Activated T-helper 1 cell treated with Interleukin-2 at 50 U/mL for 16 hours (primary cell): ENCODE measurements around the gene TBC1D5.

Experiments used
- DNase-seq: peaks from one replicate; pipeline ENCODE4 v3.0.0-alpha.2; 2020; ENCODE audit warnings: low read depth

Gene TBC1D5

DNA sequence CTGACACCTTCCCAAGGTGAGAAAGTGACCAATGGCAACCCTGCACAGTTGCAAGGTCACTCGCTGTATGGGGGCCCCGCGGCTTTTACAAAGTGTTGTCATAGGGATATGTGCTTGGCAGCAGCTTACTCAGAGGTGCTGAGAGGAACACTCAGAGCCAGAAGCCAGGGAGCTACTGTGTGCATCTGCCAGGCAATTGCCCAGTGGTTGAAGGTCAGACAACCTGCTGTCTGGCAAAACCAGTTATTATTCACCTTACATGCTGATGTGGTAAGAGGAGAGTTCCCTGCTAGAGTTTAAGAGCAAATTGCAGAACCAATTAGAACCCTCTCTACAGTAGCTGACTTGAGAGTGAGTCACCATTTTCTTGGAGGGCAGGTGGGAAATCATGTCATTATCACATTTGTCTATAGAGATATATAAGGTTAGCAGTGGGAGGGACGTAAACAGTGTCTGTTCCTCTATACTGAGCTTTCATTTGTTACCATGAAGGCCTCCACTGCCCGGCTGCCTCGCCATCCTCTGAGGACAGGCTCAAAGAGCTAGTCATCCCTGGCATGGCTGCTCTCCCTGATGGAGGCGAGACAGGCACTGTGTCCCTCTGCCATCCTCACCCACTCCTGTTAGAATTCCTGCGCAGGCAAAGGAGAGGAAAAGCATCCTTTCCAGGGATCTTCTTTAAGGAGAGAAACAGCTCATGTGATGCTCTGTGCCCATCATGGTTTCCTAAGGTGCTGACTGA, 583.3 kb downstream of the TBC1D5 start:
- no peak for DNase-seq

DNA sequence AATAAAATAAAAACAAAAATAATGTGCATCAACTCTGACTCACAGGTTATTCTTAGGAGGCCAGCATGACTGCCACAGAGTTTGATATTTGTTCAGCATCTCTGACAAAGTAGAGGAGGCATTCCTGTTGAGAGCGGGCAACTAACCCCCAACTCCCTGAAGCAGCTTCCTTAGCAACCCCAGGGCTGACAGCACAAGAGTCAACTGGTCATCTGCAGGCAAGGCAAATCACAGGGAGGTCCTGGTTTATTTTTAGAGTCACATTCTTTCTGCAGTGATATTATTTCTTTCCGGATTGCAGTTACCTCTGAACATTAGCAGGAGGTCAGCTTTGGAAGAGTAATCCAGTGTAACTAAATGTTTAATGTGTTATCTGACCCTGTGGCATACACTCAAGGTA, 584.7 kb downstream of the TBC1D5 start:
- DNase-seq = no peak

DNA sequence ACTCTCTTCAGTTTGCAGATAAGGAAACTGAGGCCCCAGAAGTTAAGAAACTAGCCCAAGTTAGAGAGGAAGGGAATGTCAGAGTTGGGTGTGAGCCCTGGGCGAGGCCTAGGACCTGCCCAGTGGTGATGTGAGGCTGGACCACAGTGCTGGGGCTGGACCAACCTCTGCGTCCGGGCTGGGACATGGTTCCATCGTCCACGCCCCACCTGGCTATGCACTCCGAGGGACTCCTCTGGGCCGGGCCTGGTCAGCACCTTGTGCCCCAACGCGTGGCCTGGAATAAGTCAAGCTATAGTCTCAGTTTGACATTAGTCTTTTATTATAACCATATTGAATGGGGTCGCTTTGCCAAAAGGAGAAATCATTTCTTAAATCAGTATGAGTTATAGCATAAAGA, 585.6 kb downstream of the TBC1D5 start:
- no peak for DNase-seq

DNA sequence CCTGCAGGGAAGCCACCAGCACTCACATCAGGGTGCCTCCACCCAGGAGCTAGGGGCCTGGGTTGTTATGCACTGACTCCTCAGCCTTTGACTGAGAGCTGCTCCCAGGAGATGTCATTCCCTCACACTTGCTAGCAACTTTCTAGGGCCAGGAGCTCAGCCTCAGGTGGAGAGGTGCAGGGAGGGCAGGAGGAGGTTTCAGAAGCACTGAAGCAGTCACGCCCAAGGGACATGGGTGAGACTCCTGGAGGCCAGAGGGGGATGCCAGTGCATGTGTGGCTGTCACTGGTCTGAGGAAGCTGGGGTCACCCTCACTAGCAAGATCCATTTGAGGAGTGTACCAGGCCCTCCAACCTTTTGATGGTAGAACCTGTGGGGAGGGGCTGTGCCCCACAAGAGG, 586.5 kb downstream of the TBC1D5 start:
- no peak for DNase-seq

DNA sequence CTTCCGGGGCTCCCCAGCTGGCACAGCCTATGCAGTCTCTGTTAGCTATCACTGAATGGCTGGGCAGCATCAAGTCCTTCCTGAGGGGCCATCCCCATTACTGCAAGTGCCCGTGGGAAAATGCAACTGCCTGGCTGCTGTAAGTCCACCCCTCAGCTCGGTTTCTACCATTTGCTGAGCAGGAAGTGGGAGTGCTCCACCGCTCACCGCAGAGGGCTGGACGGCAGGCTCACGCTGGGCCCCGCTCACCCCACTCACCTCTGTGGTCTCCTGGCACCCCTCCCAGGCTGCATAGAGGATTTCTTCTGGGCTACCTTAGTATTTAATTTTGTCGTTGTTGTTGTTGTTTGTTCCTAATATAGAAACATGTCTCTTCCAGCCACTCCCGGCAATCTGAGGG, 587.5 kb downstream of the TBC1D5 start:
- DNase-seq = no peak

DNA sequence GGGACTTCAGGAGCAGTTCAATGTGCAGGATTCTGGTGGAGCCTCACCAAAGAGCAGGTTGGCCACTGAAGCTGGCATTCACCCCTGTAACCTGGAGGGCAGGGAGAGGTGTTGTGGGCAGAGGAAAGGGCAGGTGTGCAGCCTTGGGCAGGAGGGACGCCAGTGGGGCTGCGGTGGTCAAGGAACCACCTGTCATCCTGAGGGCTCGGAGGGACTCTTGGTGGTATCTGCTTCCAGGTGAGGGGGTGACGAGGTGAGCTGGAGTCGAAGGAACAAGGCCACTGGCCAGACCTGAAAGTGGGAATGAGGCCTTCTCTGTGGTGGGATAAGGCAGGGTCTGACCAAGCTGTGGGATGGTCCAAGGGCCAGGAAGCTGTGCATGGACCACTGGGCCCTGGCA, 588.2 kb downstream of the TBC1D5 start:
- no peak for DNase-seq

DNA sequence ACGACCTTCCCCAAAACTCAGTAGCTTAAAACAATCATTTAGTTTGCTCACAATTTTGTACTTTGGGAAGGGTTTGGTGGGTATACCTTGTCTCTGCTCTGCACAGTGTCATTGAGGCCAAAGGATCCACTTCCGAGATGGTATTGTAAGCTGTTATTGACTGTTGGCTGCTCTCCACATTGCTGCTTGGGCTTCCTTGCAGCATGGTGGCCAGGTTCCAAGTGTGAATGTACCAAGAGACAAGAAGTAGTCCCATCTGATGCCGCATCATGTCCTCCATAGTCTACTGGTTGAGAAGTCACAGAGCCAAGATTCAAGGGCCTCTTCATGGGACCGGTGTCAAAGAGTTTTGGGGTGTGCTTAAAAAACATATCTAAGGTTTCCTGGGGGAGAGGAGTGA, 589.2 kb downstream of the TBC1D5 start:
- no peak for DNase-seq

DNA sequence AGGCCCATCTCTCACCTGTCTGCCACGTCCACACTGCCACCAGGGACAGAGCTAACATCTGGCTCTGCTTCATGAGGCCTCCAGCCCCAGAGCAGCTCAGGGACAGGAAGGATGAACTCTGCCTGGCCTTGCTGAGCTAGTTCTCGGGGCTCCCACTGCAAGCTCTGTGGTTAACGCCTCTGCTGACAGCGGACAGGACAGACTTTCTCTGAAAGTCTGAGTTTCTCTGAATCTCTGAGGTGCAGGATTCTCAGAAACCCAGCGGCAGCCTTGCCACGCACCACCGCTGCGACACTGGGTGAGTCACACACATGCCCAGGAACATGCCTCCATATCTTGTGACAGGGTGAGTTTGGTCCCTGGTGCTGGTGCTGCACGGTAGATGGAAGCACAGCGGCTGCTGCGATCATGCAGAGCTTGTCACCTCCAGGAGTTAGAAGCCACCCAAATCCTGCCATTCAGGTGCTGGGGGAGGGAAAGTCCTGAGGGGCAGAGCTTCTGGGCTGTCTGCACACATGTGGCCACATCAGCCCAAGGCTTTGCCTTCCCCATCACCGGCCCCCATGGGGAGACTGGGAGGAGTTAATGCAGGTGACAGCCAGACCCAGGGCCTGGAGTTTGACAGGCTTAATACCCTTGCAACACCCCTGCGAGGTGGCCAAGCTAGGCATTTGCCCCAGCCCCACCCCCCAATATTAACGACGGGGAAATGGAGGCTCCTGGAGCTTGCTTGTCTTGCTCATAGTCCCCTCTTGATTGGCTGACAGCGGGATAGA, 590.6 kb downstream of the TBC1D5 start:
- peak; percentile 79 for DNase-seq

DNA sequence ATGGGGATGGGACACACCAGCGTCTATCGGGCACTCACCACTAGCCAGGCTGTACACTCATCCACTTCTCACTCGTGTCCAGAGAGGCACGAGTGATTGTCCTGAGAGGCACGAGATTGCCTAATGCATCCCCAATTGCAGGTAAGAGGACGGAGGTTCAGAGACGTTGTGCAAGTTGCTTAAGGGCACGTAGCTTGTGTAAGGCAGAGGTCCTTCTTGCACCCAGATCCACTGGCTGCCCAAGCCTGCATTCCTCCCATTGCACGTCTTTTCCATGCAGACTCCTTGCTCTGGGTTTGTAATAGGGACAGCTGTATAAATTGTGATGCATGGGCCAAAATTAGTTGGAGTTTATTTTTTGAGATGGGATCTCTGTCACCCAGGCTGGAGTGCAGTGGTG, 593.4 kb downstream of the TBC1D5 start:
- no peak for DNase-seq

DNA sequence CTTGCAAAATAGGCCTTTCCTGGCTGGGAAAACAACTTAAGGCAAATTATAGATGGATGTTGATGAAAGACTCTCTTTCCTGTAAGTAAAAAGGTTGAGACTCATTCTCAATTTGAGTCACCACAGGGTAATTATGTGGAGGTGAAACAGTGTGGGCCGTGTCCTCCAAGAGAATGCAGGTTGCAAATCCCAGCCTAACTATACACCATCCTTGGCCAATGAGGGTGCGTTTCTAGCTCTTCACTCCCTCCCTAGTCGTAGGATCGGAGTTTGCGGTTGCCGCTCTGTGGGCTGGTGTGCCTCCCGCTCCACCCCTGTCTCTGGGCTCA, 597.8 kb downstream of the TBC1D5 start:
- no peak for DNase-seq

DNA sequence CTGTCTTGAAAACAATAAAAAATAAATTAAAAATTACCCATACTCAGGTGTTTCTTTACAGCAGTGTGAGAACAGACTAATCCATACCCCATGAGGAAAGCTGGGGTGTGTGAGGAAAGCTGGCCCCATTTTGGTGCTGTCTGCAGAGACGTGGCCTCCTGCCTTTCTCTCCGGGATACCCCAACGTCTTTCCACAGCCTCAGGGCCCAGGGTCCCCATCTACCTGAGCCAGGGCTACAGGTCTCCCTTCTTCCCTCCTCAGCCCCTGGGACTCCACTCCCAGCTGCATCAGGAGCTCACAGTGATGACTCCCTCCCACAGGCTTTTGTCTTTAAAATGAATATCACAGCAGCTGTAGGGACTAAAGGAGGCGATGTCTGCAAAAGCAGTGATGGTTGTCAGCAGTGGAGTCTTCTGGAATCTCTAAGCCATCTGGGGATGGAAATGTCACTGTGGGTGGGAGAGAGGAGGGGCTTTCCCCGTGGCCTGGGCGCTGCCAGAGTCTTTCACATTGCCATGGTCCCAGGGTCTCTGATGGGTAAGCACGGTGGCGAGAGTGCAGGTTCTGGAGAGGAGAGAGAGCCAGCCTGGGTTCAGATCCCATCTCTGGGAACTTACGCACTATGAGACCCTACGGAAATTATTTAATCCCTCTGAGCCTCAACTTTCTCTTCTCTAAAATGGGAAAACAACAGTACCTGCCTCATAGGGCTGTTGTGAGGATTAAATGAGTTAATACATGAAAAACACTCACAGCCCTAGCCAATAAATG, 598.4 kb downstream of the TBC1D5 start:
- no peak for DNase-seq

DNA sequence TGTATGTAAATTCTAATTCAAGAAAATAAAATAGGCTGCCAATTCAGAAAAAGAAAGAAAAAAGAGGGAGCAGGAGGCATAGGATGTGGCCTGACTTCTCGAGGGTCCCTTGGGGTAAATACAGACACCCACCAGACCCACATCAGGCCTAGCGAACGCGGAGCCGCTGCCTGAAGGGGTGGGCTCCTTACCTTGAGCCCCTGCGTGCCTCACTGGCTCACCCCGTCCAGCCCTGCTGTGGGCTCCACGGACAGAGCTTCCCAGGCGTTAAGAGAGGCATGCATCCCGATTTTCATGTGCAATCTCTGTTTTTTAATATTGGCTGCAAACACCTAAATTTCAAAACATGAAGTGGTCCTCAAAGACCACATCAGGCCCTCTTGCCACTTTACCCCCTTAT, 599.9 kb downstream of the TBC1D5 start:
- no peak for DNase-seq

DNA sequence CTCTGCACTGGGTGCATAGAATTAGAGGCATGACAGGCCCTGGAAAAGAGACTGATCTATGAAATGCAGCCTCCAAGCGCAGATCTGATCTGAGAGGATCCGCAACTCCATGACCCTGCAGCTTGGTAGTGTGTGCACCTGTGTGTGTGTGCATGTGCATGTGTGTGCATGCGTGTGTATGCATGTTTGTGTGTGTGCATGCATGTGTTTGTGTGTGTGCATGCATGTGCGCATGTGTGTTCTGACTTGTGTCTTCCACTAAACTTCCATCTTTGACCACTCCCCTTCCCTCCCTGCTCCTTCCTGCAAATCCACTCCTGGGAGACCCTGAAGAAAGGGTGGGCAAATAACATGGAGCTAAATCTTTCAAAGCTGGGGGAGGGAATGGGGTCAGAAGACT, 600.7 kb downstream of the TBC1D5 start:
- DNase-seq = no peak

DNA sequence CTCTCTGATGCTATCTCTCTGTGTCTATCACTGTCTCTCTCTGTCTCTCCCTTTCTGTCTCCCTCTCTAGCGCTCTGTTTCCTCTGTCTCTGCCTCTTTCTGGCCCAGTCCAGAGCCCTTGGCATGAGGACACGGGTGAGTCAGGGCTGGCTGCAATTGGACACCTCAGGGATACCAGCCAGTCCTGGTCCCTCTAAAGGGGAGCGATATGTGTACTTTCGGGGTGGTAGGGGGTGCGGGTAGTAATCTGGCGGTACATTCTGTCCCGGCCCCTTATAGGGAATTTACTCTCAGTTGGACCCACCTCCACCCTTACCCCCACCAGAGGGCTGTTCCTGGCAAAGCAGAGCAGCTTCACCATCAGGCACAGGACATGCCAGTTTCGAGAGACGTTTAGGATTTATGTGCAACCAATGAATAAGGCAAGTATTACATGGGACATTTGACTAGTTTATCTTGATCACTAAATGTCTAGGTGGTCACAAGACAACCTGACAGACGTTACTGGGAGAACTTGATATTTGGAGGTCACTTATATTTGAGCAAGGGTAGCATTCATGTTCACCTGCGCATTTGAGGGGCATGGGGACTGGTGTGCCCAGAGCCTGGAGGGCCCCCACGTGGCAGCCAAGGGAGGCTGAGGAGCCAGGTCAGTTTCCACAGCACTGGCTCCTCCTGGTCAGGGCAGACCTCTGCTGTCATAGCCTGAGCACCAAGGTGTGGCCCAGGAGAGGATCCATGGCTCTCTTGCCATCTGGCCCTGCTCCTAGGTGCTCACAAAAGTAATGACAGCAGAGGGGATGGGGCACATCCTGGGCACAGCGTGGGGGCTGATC, 601.5 kb downstream of the TBC1D5 start:
- no peak for DNase-seq

DNA sequence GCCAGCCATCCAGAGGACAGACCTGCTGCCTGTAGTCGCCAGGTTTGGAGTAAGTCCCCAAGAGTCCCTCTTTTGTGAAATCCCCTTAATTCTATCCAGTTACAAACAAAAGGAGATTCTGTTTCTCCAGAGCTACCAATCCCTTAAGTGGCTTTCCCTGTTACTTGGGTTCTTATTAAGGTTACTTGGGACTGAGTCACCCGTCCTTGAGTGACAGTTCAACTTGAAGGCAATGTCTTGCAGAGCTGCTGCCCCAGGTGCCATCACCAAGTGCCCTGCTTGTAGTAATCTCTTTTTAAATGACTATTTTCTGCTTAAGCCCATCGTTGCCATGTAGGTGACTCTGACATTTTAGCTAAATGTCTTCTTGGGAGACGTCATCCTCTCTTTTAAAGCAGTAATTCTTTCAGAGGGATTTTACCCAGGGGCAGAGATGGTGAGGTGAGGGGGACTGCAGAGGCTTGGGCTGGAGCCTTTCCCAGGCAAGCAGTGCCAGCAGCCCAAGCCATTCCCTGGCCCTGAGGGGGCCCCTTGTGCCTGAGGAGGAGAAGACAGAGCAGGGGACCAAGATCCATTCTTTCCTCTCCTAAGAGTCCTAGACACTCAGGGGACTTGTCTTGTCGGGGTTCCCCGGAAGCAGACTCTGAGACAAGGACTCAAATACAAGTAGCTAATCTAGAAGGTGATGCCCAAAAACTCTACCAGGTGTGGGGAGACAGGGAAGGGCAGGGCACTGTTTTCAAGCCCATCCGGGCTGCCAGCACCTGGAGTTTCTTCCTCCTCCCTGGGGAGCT, 604.0 kb downstream of the TBC1D5 start:
- no peak for DNase-seq

DNA sequence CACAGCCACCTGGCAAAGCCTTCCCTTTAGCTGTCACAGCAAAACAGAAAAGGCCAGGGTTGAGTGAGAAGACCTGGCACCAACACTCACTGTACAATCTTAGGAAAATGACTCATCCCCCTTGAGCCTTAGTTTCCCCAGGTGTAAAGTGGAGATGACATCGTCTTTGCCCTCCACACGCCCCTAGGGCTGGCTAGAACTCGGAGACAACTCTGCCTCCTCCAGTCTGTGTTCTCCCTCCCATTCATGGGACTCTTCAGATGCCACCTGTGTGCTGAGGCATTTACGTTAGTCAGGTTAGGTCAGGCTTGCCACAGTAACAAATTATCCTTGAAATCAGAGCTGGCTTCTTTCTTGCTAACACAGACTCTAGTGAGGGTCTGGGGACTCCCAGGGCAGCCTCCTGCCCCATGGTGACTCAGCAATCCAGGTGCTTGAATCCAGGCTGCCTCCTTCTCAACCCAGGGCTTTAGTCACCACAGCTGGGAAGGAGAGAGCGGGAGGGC, 605.1 kb downstream of the TBC1D5 start:
- no peak for DNase-seq

DNA sequence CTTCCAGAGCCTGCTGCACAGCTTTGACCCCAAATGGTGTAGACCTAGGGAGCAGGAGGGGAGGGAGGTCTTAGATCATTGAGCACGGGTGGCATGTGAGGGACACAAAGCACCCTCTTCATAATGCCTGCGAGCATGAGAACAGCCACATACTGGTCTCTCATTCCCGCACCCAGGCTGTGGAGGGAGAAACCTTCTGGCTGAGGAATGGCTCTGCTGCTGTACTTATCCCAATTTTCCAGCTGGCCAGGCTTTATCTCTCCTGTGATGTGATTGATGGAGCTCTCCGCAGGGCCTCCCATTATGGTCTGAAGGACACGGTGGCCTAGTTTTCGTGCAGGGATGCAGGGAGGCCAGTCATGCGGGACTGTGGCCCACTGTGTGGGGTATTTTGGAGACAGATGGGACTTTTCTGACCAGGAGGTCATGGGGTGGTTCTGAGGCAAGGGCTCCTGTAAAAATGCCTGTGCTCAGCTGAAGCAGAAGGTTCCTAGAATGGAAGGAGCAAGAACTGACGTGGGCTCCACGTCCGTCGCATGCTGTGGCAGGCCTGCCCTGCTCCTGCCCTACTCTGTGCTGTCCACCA, 606.2 kb downstream of the TBC1D5 start:
- no peak for DNase-seq

DNA sequence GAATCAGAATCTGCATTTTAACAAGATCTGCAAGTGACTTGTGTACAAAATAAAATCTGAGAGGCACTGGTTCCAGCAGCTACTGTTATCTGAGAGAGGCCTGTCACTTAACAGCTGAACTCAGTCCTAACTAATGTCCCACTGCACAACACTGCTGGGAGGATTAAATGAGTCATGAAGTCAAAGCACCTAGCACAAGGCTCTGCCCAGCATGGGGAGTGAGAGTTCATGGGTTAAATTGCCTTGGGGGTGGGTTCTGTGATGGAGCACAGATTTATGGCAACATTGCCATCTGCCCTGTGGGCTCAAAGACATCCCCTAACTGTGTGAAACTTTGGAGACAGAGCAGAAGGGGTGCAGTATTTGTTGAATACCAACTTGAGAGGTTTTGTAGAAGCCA, 606.7 kb downstream of the TBC1D5 start:
- no peak for DNase-seq

DNA sequence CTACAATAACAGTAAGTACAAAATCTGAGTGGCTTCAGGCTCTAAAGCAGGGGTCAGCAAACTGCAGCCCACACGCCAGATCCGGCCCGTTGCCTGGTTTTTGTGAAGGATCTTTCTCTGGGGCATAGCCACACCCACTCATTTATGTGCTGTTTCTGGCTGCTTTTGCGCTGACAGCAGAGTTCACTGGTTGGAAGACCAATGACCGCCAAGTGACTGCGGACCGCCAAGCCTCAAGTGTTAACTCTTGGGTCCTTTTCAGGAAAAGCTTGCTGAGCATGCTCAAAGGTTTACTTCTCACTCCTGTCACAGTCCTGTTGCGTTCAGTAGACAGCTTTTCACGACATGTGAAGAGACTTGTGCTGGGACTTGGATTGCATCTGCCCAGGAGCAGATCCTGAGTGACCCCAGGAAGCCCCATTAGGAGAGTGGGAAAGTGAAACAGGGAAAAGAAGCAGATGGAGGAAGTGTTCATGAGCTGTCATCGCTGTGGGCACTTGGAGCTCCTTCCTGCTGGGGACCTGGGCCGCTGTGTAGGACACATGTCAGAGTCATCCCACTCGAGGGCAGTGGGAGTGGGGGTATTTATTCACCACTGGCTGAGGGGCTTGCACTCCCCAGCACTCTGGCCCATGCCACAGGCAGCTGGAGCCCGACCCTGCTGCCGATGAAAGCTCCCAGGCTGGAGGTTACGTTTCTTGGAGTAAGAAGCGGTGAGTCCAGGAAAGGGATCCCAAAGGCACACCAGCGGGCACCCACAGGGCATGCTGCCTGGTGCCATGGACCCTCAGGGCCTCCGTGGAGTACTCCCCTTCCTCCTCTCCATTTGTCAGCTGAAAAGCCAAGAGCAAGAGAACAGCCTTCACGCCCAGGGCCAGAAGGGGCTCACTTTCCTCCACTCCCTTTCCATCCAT, 608.5 kb downstream of the TBC1D5 start:
- DNase-seq = no peak
